Fibroblast of skin of left quadriceps (primary cell): ENCODE measurements around the gene KLHL30.

Experiments used
- DNase-seq, 2 experiments: peaks; one replicate each; pipeline ENCODE4 v3.0.0-alpha.2; 2013; ENCODE audit warnings: low read depth in 2 of 2

Gene KLHL30

DNA sequence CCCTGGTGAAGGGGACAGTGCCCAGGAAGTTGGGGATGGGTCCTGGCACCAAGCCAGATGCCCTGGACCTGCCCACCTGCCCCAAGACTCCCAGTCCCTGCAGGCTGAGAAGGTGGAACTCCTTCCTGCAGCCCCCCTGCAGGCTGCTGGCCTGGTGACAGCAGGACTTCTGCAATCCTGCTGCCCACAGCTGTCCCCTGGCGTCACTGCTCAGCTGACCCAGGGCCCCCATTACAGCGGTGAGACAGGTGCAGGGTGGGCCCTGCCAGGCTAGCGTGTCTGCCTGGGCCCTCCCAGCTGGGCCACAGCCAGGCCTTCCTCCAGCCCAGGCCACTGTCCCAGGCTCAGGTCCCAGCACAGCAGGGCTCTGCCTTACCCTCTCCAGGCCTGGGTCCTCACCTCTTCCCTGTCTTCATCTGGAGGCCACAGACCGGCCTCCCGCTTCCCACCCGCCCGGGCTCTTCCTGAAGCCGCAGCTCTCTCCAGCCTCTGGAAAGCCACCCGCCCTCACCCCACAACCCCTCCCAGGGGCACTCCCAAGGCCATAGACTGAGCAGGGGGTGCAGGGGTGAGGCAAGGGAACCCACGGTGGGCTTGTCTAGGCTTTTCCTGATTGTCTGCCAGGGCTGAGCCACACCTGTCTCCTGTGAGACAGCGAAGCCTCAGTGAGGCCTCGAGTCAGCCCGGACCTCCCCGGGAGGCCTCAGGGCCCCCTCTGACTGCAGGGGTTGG is 11.5 kb downstream of the KLHL30 start:
- DNase-seq = no peak

DNA sequence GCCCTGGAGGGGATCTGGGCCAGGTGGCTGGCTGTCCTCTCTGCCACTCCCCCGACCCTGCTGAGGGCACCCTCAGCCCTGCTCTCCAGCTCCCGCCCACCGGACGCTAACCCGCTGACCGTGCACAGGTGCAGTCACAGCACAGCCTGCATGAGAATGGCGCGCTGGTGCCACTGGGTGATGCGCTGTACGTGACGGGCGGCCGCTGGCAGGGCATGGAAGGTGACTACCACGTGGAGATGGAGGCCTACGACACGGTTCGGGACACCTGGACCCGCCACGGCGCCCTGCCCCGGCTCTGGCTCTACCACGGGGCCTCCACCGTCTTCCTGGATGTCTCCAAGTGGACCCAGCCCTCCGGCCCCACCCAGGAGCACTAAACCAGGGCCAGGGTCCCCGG is 12.2 kb downstream of the KLHL30 start:
- DNase-seq = no peak

GRCh38 chr2:238151205-238151604 is 12.7 kb downstream of the KLHL30 start:
- no peak for DNase-seq

GRCh38 chr2:238151628-238152235 is 13.3 kb downstream of the KLHL30 start:
- no peak for DNase-seq

- no peak for DNase-seq
Observed at GRCh38 chr2:238152771-238153688, 14.6 kb downstream of the KLHL30 start.

- no peak for DNase-seq
Observed at GRCh38 chr2:238154570-238154969, 16.1 kb downstream of the KLHL30 start.

GRCh38 chr2:238155051-238155760 is 16.7 kb downstream of the KLHL30 start:
- DNase-seq = no peak

DNA sequence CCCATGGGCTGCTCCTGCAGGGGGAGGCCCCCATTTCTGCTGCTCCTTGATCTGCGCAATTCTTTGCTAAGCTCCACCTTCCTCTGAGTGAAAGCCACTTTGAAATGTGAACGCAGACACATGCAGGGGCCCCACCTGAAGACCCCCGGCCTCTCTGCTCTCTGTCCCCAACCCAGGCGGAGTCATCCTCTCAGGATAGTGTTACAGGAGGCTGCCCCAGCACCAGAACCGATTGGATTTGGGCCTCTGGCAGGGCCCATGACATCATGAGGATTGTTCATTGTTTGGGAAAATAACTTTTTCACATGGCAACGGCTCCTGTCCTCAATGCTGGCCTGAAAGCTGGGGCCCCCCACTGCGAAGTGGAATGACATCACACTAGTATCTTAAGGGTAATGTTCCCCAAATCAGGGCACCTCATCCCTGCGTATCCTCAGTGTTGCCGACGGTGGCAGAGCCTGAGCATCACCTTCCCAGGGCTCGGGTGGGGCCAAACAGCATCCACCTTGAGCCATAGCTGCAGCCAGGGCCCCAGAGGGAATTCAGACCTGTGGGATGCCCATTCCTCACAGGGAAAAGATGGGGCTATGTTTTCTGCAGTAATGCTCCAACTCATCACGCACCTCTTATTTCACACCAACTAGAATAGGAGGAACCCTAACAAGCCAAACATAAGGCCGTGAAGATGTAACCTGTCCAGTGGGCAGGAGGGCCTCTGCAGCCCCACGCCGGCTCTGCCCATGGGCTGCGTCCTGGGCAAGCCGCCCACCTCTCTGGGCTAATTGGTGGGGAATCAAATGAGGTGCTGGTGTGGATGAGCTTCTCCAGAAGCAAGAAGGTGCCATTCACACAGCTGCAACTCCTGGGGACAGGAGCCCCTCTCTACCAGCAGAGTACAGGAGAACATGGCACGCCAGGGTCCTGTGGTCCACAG is 17.6 kb downstream of the KLHL30 start:
- DNase-seq = no peak

GRCh38 chr2:238157506-238158017 is 19.1 kb downstream of the KLHL30 start:
- DNase-seq = no peak

DNA sequence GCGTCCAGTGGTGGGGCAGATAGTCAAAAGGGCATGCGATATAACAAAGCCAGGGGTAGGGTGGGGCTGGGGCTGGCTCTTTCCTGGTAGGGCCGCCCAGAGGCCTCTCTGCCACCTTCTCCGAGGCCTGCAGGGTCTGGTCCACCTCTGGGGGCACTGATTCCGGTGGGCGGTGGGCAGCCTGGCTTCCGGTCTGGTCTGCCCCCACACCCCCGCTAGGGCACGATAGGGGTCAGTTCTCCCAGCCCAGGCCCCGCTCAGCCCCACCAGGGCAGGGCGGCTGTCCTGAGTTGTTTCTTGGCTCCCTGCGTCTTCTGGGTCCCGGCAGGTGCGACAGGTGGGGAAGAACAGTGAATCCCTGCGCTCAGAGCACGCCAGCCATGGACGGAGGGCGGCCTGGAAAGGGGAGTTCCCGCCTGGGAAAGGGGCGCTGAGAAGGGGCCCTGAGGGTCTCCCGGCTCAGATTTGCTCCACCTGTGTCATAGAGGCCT is 19.6 kb downstream of the KLHL30 start:
- no peak for DNase-seq

- no peak for DNase-seq
Observed at GRCh38 chr2:238158509-238159070, 20.1 kb downstream of the KLHL30 start, which contains the start of gene ERFE. Gene ERFE, plus strand, starts transcription at chr2:238158970. Its CDS starts 38 bp downstream, at chr2:238159008.

DNA sequence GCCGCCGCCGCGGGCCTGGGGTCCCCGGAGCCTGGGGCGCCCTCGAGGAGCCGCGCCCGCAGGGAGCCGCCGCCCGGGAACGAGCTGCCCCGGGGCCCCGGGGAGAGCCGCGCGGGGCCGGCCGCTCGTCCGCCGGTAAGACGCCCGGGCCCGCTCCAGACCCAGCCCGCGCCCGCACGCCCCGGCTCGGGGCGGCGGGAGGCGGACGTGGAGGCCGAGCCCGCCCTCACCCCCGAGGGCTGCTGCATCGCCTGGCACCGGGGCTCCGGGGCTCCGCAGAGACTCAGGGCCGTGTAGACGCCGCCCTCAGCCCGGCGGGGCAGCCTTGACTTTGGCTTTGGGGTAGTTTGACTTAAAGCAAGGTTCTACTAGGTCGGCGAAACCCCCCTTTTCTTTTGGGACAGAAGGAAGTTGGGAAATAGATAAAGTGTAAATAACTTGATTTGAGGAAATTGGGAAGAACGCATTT is 20.6 kb downstream of the KLHL30 start:
- no peak for DNase-seq

DNA sequence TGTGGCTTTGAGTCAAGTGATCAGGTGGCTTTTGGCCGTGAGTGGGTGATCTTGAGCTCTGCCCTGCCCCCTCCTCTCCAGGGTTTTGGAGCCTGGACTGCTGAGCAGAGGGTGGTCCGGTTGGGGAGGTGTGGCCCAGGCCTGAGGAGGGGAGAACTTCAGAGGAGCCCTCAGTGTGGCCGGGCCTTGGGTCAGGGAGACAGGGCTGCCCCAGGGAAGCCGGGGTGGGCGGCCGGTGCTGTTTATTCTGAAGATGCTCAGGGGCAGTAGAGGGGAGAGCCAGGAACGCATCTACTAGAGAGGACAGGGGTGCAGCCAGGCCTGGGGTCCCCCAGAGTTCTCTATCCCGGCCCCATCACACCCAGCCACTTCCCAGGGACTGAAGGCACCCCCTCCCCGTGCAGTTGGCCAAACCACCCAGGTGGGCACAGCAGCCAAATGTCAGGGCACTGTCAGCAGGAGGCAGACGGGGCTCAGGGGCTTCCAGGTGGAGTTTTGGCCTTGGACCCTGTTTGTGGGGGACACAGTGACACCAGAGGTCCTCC is 21.3 kb downstream of the KLHL30 start:
- no peak for DNase-seq

DNA sequence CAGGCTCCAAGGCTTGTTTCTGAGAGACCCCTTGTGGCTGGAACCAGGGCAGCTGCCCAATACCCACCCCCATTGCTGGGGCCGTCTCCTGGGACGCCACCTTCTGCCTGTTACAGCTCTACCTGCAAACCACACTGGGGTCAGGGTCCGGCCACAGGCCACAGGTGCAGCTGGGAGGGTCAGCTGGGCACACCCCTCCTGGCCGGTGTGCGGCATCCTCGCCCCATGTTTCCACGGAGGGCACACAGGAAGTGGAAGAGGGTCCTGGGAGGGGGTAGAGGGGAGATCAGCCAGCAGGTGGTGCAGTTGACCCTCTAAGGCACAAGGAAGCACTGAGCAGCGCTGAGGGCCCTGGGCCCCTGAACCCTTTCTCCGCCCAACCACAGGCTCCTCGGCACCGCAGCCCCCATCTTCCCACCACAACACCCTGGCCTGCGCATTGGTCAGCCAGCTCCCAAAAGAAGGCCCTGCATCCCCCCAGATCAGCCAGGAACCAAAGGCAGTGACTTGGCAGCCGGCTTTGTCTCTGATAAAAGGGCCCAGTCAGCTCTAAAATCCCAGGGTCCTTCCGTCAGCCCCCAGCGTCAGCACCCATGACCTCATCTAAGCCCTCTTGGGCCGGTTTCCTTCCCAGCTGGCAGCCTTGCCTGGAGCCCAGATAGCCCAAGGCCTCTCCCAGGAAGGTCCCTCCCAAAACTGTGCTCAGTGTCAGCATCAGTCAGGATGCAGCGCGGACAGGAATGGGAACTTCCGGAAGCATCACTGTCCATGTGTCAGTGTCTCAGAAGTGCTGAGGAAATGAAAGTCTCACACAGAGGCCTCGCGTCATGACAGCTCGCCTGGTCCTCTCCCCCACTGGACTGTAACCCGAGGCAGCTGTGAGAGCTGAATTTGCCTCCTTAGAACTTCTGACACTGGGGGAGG is 22.0 kb downstream of the KLHL30 start:
- no peak for DNase-seq

- no peak for DNase-seq
Observed at GRCh38 chr2:238161291-238162051, 23.0 kb downstream of the KLHL30 start.

DNA sequence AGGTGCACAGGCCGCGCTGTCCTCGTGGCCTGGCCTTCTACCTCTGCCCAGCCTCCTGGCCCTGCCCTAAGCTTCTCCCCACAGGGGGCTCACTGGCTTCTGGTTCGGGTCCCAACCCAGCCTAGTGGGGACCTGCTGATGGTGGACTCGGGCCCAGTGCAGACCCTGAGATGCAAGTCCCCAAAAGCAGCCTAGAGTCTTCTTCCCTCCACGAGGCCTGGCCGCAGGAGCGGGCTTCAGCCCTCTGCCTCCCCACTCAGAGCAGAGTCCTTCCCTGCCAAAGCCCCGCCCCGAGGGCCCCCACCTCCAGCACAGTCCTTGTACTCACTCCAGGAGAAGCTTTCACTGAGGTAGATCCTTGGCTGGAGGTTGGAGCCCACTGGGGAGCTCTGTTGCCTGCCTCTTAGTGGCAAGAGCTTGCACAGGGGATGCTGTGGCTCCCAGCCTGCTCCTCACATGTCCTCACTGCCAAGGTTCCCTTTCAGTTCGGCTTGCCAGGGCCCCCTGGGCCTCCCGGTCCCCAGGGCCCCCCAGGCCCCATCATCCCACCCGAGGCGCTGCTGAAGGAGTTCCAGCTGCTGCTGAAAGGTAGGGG is 23.9 kb downstream of the KLHL30 start:
- no peak for DNase-seq

- DNase-seq = no peak
Observed at GRCh38 chr2:238162846-238163441, 24.5 kb downstream of the KLHL30 start.
